GM12865 (cell line): ENCODE results near the gene MCEE.
A peak's percentile ranks its signal among the peaks of the same experiment; 100 is the strongest.

Experiments used
- DNase-seq: peaks from one replicate; pipeline ENCODE4 v3.0.0; 2010; ENCODE audit warnings: low read depth
- H3K4me3 ChIP-seq: 2 replicates; pipeline ENCODE4 v1.5.1; 2011; ENCODE audit warnings: mild to moderate bottlenecking, low read depth, low read length, control low read depth
- CTCF ChIP-seq: IDR thresholded peaks from 2 replicates; pipeline ENCODE4 v1.5.1; 2011; ENCODE audit warnings: low read length, control low read depth, low read depth, inconsistent platforms; ENCODE audit not compliant: insufficient read depth; ENCODE audit errors: missing control alignments

The MCEE gene

GRCh38 chr2:71074893-71075395 lies 55.1 kb downstream of the MCEE start:
- no peak for TF ChIP-seq CTCF
- DNase-seq: no peak
- no peak overlapping the region for H3K4me3 ChIP-seq

- TF ChIP-seq CTCF: no peak
- no peak for DNase-seq
- H3K4me3 ChIP-seq: no peak overlapping the region
Observed at GRCh38 chr2:71073475-71073874, 56.6 kb downstream of the MCEE start.

GRCh38 chr2:71072492-71072891 lies 57.5 kb downstream of the MCEE start:
- peak overlapping the region; percentile 63 for H3K4me3 ChIP-seq
- no peak for DNase-seq
- TF ChIP-seq CTCF: no peak

- peak; percentile 35 for TF ChIP-seq CTCF
- peak overlapping the region; percentile 63 for H3K4me3 ChIP-seq
- peak; percentile 84 for DNase-seq
Observed at GRCh38 chr2:71071681-71072398, 58.2 kb downstream of the MCEE start.

GRCh38 chr2:71070294-71071093 lies 59.5 kb downstream of the MCEE start:
- no peak for TF ChIP-seq CTCF
- peak overlapping the region; percentile 63 for H3K4me3 ChIP-seq
- peak; percentile 33 for DNase-seq

- peak overlapping the region; percentile 91 for H3K4me3 ChIP-seq
- DNase-seq: no peak
- no peak for TF ChIP-seq CTCF
Observed at GRCh38 chr2:71069376-71069775, 60.7 kb downstream of the MCEE start.
